Inflammatory macrophage (primary cell): ENCODE results near the gene ZNF362.
A peak's percentile ranks its signal among the peaks of the same experiment; 100 is the strongest.

Experiments
- DNase-seq, 2 donors: peaks; one replicate each; pipeline ENCODE4 v3.0.0-alpha.2; 2020 to 2022

ZNF362 gene

DNA sequence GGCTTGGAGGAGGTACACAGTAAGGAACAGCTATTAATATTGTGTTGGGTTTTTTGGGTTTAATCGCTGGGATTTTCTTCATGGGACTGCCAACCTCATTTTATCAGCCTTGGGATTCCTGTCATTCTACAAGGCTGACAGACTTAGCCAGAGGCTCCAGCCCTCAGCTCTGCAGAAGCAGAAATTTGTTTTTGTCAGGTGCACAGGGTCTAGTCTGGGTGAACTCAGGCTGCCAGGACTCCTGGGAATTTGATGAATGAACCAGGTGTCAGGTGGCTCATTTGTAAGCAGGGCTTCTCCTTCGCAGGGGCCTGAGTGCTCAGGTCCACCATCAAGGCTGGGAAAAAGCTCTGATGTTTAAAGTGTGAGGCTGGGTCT lies 11.5 kb upstream of the ZNF362 start:
- DNase-seq, result no peak

DNA sequence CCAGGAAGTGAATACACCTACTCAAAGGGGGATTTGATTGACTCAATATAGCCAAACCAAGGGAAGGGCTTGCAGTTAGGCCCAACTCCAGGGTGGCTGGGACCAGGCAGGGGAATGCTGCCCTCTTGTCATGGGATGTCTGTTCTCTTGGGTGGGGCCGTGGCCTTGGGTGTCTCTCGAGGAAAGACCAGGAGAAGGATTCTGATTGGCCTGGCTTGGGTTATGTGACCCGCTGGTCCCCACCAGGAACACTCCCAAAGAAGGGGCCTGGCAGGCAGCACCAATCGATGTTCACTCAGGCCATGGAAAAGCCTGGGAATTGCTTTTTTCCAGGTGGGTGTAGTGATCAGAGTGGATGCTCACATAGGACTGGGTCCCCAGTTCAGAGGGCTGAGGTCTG lies 10.1 kb upstream of the ZNF362 start:
- no peak for DNase-seq

- DNase-seq, result no peak
These were observed 8.7 kb upstream of the ZNF362 start for GRCh38 chr1:33247545-33247944.

GRCh38 chr1:33248244-33248643 lies 8.0 kb upstream of the ZNF362 start:
- DNase-seq, result no peak

DNA sequence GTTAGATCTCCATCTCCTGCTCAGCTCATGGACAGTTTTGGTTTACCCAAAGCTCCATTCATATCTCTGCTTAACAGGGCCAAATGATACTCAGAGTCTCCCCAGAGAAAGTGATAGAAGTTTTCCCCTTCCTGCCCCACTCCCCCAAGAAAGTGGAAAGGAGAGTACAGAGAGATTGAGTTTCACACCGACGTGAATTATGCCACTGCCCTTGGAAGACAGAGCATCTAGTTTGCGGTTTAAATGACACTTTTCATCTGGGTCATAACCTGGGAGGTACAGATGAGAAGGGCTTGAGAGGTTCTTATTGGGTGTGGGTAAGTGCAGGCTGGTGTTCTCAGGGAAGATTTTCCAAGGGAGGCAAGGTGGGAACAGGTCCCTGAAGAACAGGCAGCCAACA lies 6.9 kb upstream of the ZNF362 start:
- DNase-seq, result no peak

DNA sequence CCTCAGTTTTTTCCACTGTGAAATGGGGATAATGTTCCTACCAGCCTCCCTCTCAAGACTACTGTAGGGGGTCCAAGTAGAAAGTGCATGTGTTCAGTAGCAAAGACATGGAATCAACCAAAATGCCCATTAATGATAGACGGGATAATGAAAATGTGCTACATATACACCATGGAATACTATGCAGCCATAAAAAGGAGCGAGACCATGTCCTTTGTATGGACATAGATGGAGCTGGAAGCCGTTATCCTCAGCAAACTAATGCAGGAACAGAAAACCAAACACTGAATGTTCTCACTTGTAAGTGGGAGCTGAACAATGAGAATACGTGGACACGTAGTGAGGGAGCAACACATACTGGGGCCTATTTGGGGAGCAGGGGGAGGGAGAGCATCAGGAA lies 6.1 kb upstream of the ZNF362 start:
- DNase-seq, result no peak

- DNase-seq, result no peak
These were observed 5.6 kb upstream of the ZNF362 start for GRCh38 chr1:33250724-33251123.

- DNase-seq, result no peak
These were observed 1.8 kb upstream of the ZNF362 start for GRCh38 chr1:33254491-33254890.

- peak; percentile 59 to 64 for DNase-seq
These were observed 708 bp upstream of the ZNF362 start for GRCh38 chr1:33255347-33256220.

DNA sequence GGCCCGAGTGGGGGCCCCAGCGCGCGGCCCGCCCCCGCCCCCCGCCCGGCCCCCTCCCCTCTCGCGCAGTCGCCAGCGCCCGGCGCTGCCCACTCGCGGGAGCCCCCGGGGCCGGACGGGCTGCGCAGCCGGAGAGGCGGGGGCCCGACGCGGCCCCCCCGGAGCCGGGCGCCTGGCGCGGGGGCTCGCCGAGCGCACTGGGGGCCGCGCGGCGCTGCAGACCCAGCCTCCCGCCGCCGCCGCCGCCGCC lies 146 bp upstream of the ZNF362 start:
- no peak for DNase-seq

- DNase-seq, result no peak
These were observed 997 bp downstream of the ZNF362 start for GRCh38 chr1:33257207-33257771.

- no peak for DNase-seq
These were observed 1.8 kb downstream of the ZNF362 start for GRCh38 chr1:33257772-33258712.

DNA sequence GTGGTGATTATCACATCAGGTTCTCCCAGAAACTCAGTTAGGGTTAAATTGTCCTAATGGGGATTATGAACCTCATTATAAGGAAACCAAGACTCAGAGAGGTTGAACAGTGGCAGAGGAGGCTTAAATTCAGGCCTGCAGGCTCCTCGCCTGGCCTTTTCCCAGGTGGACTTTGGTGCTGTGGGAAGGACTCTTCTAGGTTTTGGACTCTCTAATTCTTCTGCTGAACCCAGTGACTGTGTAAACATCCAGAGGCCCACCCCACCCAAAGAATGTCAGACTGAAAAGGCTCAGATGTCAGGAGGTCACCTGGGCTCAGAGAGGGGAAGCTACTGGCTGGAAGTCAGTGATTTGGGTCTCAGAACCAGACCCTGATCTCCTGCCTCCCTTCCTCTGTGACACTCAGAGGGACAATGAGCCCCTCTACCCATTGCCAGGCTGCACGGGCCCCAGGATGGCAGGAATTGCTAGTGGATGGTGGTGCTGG lies 2.5 kb downstream of the ZNF362 start:
- no peak for DNase-seq

DNA sequence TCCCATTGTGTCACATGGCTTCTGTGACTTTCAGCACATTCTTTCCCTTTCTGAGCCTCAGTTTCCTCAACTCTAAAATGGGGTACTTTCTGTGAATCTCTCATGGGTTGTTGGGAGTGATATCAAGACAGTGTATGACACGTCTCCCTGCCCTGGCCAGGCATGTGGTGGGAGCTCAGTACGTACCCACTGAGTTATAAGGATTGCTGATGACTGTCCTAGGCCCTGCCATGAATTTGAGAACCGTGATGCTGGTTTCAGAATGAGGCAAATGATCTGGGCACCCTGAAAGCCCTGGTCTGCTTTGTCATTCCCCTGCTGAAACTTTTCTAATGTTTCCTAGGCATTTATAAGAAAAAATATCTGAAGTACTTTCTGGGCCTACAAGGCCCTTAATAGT lies 3.6 kb downstream of the ZNF362 start:
- DNase-seq, result no peak

GRCh38 chr1:33260439-33260838 lies 4.1 kb downstream of the ZNF362 start:
- DNase-seq, result no peak

DNA sequence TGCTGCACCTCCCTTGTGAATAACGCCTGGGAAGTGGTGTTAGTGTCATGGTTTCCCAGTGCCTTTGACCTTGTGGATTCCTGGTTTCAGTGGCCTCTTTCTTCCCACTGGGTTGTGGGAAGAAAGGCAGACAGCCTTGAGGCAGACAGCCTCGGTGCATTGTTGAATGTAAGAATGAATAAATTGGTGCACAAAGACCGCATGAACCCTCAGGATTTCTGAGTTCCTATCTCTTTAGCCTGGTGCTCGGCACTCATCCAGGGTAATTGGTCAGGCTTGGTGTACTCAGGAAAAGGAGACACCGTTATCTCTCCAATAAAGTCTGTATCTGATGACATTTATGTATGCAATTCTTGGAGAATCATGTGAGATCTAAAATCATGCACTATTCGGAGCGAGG lies 5.1 kb downstream of the ZNF362 start:
- DNase-seq, result no peak

GRCh38 chr1:33263890-33264504 lies 7.7 kb downstream of the ZNF362 start:
- DNase-seq, result no peak

GRCh38 chr1:33265780-33266605 lies 9.7 kb downstream of the ZNF362 start:
- DNase-seq, result no peak

DNA sequence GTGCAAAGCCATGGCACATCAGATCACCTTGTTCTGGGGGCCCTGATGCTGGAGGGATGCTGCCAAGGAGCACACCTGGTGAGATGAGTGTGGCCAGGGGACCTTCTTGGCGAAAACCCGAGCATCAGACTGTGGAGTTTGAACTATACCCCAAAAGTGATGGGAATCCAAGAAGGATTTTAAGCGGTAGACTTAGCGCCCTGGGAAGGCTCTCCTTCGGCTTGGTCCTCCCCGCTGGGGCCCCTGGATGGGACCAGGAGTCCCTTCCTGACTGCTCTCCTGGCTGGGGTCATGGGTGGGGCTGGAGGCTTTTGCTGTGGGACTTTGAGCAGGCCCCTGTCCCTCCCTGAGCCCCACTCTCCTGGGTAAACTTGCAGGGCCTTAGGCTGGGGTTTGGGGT lies 10.5 kb downstream of the ZNF362 start:
- DNase-seq, result no peak

- no peak for DNase-seq
These were observed 11.3 kb downstream of the ZNF362 start for GRCh38 chr1:33267468-33268205.

GRCh38 chr1:33268457-33268856 lies 12.2 kb downstream of the ZNF362 start:
- DNase-seq, result no peak
